ENCODE data around the gene OR52A1. TPM values are rescaled to one million over a fixed set of nuclear protein-coding genes. Genes with fewer than 3 reads are reported as not detected.

Gene OR52A1
- total RNA-seq, 4 donors from 2014 or later = not detected

- TF ChIP-seq CTCF (IDR thresholded peaks at IDR 0.05) (no peak), POLR2A (IDR thresholded peaks at IDR 0.05) (no peak)
- Histone ChIP-seq H3K9me3 (no peaks in the 10 kb centered on the region), H3K36me3 (no peaks in the 10 kb centered on the region), H3K27me3 (no peaks in the 10 kb centered on the region), H3K4me1 (no peaks in the 10 kb centered on the region), H3K27ac (no peak within 1 kb of the TSS), H3K4me3 (no peak within 1 kb of the TSS)
- no peak for DNase-seq
Measured at GRCh38 chr11:5137996-5138395, 16.6 kb downstream of the OR52A1 start, which contains the start of gene OR52A5. Gene OR52A5 (minus strand): TSS chr11:5138356. CDS start chr11:5132642, 5,714 bp downstream.

DNA sequence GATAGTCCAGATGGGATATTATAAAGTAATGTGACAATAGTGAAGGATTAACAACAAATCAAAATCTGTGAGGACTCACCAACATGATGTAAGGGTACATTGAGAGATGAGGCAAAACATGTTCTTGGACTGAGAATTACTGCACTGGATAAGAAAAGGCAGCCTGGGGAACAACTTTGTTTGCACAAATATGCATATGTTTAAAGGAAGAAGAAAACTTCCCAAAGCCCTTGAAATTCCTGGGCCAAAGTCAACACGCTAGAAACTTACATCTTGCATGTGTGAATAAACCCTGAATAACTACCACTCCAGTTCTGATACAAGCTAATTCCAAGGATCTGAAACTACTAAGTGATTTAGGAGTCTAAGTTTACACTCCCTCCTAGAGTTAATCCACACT is 17.5 kb downstream of the OR52A1 start:
- Histone ChIP-seq H3K9me3 (no peaks in the 10 kb centered on the region), H3K27ac (no peak overlapping the region), H3K4me3 (no peak overlapping the region), H3K4me1 (no peaks in the 10 kb centered on the region), H3K36me3 (no peaks in the 10 kb centered on the region), H3K27me3 (no peaks in the 10 kb centered on the region)
- no peak for DNase-seq
- TF ChIP-seq POLR2A (IDR thresholded peaks at IDR 0.05) = no peak
- no peak for TF ChIP-seq CTCF (IDR thresholded peaks at IDR 0.05)

DNA sequence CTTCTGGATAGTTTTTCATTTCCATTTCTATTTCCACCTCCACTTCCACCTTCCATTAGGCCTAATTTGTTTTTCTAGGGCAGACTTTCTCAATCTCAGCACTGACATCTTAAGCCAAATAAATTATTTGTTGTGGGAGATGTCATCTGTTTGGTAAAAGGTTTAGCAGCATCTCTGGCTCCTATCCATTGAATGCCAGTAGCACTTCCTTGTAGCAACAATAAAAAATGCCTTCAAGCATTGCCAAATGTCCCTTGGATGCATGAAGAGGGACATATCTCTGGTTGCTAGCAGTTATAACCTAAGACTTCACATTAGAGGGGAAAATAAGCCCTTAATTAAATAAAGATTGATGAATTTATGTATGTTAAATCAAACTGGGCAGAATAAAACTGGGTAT is 18.3 kb downstream of the OR52A1 start:
- H3K4me1 ChIP-seq = no peaks in the 10 kb centered on the region
- no peak overlapping the region for H3K27ac ChIP-seq
- H3K36me3 ChIP-seq = no peaks in the 10 kb centered on the region
- no peaks in the 10 kb centered on the region for H3K9me3 ChIP-seq
- no peak for DNase-seq
- no peaks in the 10 kb centered on the region for H3K27me3 ChIP-seq
- TF ChIP-seq POLR2A (IDR thresholded peaks at IDR 0.05) (no peak), CTCF (IDR thresholded peaks at IDR 0.05) (no peak)
- H3K4me3 ChIP-seq = no peak overlapping the region

DNA sequence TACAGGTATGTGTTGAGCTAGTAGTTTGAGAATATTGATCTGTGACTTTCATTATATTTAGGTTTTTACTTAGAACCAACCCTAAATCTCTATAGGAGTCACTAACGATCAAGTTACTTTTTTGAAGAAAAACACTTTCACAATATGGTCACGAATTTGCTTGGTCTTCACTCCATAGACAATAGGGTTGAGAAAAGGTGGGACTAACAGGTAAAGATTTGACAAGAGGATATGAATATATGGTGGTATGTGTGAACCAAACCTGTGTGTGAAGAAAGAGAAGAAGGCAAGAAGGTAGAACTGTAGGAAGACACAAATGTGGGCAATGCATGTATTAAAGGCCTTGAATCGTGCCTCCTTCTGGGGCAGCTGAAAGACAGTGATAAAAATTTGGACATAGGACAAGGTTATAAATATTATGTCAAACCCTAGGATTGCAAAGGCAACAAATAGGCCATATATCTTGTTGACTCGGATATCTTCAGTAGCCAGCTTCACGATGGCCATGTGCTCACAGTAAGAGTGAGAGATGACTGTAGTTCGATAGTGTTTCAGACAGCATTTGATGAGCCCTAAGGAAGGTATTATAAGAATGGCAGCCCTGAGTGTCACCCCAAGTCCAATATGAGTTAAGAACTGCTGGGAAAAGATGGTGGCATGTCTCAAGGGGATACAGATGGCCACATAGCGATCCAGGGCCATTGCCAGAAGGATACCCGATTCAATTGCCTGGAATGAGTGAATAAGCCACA is 22.8 kb downstream of the OR52A1 start:
- H3K36me3 ChIP-seq = no peaks in the 10 kb centered on the region
- H3K4me1 ChIP-seq = no peaks in the 10 kb centered on the region
- no peak overlapping the region for H3K4me3 ChIP-seq
- no peaks in the 10 kb centered on the region for H3K27me3 ChIP-seq
- H3K27ac ChIP-seq = no peak overlapping the region
- DNase-seq = no peak
- TF ChIP-seq CTCF (IDR thresholded peaks at IDR 0.05) (no peak), POLR2A (IDR thresholded peaks at IDR 0.05) (no peak)
- H3K9me3 ChIP-seq = no peaks in the 10 kb centered on the region

DNA sequence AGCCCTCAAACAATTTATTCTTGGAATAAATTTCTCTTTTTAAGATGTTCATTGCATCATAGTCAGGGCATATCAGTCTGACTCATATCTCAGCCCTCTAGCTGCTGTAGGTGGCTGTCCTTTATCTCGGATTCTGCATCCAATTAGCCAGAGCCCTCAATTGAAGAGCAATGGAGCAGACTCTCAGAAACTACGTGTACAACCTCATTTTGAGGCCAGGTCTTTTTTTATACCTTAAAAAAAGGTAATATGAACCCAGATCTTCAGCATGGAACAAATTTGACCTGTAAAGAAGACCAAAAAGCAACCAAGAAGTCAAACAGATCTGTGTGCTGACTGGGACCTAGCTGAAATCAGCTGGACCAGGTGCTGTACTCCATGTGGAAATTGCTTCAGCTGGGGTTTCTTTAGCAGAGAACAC is 25.1 kb downstream of the OR52A1 start:
- Histone ChIP-seq H3K36me3 (no peaks in the 10 kb centered on the region), H3K27me3 (no peaks in the 10 kb centered on the region), H3K4me1 (no peaks in the 10 kb centered on the region), H3K9me3 (no peaks in the 10 kb centered on the region), H3K4me3 (no peak overlapping the region), H3K27ac (no peak overlapping the region)
- DNase-seq = no peak
- TF ChIP-seq CTCF (IDR thresholded peaks at IDR 0.05) (no peak), POLR2A (IDR thresholded peaks at IDR 0.05) (no peak)

Data from Peyer's patch (tissue), 4 donors.